Liver (tissue), 9 donors: ENCODE measurements around the gene POLR2C. TPM values are rescaled to one million over a fixed set of nuclear protein-coding genes. Genes with fewer than 3 reads are reported as not detected.
A peak's percentile ranks its signal among the peaks of the same experiment; 100 is the strongest.

Source experiments
- DNase-seq: peaks from one replicate; pipeline ENCODE4 v3.0.0-alpha.2; 2017; ENCODE audit warnings: low spot score
- H3K27ac ChIP-seq, 2 donors: one replicate each; pipeline ENCODE4 v1.7.0; 2013; ENCODE audit warnings: inconsistent platforms in 2 of 2, low read length in 2 of 2, control low read depth in 1 of 2, low read depth in 1 of 2, mild to moderate bottlenecking in 1 of 2
- H3K27me3 ChIP-seq, 4 donors: one replicate each; pipeline versions ENCODE4 v1.6.1 to v1.7.0; 2013; ENCODE audit warnings: low read length in 3 of 4, inconsistent platforms in 1 of 4, mild to moderate bottlenecking in 1 of 4, moderate library complexity in 1 of 4; ENCODE audit not compliant: control insufficient read depth in 4 of 4, insufficient read depth in 4 of 4
- H3K36me3 ChIP-seq, 4 donors: one replicate each; pipeline versions ENCODE4 v1.6.1 to v1.7.0; 2013; ENCODE audit warnings: low read length in 3 of 4, mild to moderate bottlenecking in 3 of 4, low read depth in 1 of 4, moderate library complexity in 1 of 4; ENCODE audit not compliant: control insufficient read depth in 4 of 4, insufficient read depth in 3 of 4
- H3K4me1 ChIP-seq, 4 donors: one replicate each; pipeline versions ENCODE4 v1.6.1 to v1.7.0; 2013; ENCODE audit warnings: low read length in 3 of 4, mild to moderate bottlenecking in 3 of 4, moderate library complexity in 1 of 4; ENCODE audit not compliant: control insufficient read depth in 4 of 4, insufficient read depth in 4 of 4
- H3K4me3 ChIP-seq, 3 donors: one replicate each; pipeline versions ENCODE4 v1.6.1 to v1.7.0; 2013; ENCODE audit warnings: low read length in 3 of 3, control low read depth in 1 of 3, low read depth in 1 of 3, mild to moderate bottlenecking in 1 of 3
- H3K9ac ChIP-seq, 2 donors: one replicate each; pipeline ENCODE4 v1.7.0; 2013; ENCODE audit warnings: low read length in 2 of 2, mild to moderate bottlenecking in 2 of 2, moderate library complexity in 2 of 2, control low read depth in 1 of 2, low read depth in 1 of 2
- H3K9me3 ChIP-seq, 4 donors: one replicate each; pipeline versions ENCODE4 v1.6.1 to v1.7.0; 2013; ENCODE audit warnings: low read length in 3 of 4; ENCODE audit not compliant: control insufficient read depth in 4 of 4
- EGR1 ChIP-seq, 2 donors: IDR thresholded peaks; 2 replicates each; pipeline ENCODE4 v1.6.1; 2016 to 2018; ENCODE audit warnings: antibody characterized with exemption in 2 of 2, low read depth in 2 of 2
- FOXA1 ChIP-seq: IDR thresholded peaks from 2 replicates; pipeline ENCODE4 v1.6.1; 2016; ENCODE audit warnings: antibody characterized with exemption
- FOXA2 ChIP-seq: IDR thresholded peaks from 2 replicates; pipeline ENCODE4 v1.6.1; 2016; ENCODE audit warnings: antibody characterized with exemption
- GABPA ChIP-seq, 2 donors: IDR thresholded peaks in 1 of 2; conservative IDR thresholded peaks in 1 of 2; 2 replicates each; pipeline ENCODE4 v1.6.1; 2016; ENCODE audit warnings: antibody characterized with exemption in 2 of 2, mild to moderate bottlenecking in 1 of 2, moderate library complexity in 1 of 2
- HNF4A ChIP-seq, 2 donors: conservative IDR thresholded peaks; 2 replicates each; pipeline ENCODE4 v1.6.1; 2016; ENCODE audit warnings: antibody characterized with exemption in 2 of 2, mild to moderate bottlenecking in 2 of 2
- HNF4G ChIP-seq: IDR thresholded peaks from 2 replicates; pipeline ENCODE4 v1.6.1; 2016; ENCODE audit warnings: antibody characterized with exemption
- JUND ChIP-seq, 2 donors: IDR thresholded peaks; 2 replicates each; pipeline ENCODE4 v1.6.1; 2016; ENCODE audit warnings: antibody characterized with exemption in 2 of 2
- NR2F2 ChIP-seq: IDR thresholded peaks from 2 replicates; pipeline ENCODE4 v1.6.1; 2016; ENCODE audit warnings: antibody characterized with exemption
- RAD21 ChIP-seq, 2 donors: IDR thresholded peaks; 2 replicates each; pipeline ENCODE4 v1.6.1; 2016; ENCODE audit warnings: antibody characterized with exemption in 2 of 2, mild to moderate bottlenecking in 2 of 2
- RXRA ChIP-seq, 2 donors: IDR thresholded peaks; 2 replicates each; pipeline ENCODE4 v1.6.1; 2017 to 2018; ENCODE audit warnings: antibody characterized with exemption in 2 of 2, mild to moderate bottlenecking in 1 of 2
- SP1 ChIP-seq: IDR thresholded peaks from 2 replicates; pipeline ENCODE4 v1.6.1; 2018; ENCODE audit warnings: antibody characterized with exemption, mild to moderate bottlenecking
- TAF1 ChIP-seq: conservative IDR thresholded peaks from 2 replicates; pipeline ENCODE4 v1.6.1; 2016; ENCODE audit warnings: antibody characterized with exemption, mild to moderate bottlenecking
- YY1 ChIP-seq: IDR thresholded peaks from 2 replicates; pipeline ENCODE4 v1.6.1; 2016; ENCODE audit warnings: antibody characterized with exemption, mild to moderate bottlenecking
- WGBS: extraction: QIAGEN DNeasy Blood & Tissue Kit; methylation state at CpG from one replicate; pipeline ENCODE4 v1.1.7; 2013; 5-methylcytosine and 5-hydroxymethylcytosine counted together
- polyA plus RNA-seq, 2 donors: library from polyadenylated mRNA; stranded (reverse) in 1 of 2; unstranded in 1 of 2; fragments of 200-250 nt in 1 of 2; fragments of >200 nt in 1 of 2; fragmentation: Nextera tagmentation in 1 of 2; extraction: Ambion mirVana in 1 of 2; gene quantifications; one replicate each; pipeline versions ENCODE4 v1.2.1 to v1.2.3, GENCODE V29; 2013 to 2015
- total RNA-seq, 2 donors: library from RNA; depleted of rRNA; stranded (reverse); fragments of >200 nt; gene quantifications; one replicate each; pipeline ENCODE4 v1.2.3, GENCODE V29; 2014
- TF ChIP-seq, protein P1 (sequence below): IDR thresholded peaks from 2 replicates; pipeline ENCODE4 v1.6.1; 2016; ENCODE audit warnings: antibody characterized with exemption, mild to moderate bottlenecking
- TF ChIP-seq, protein P2 (sequence below): IDR thresholded peaks from 2 replicates; pipeline ENCODE4 v1.6.1; 2016; ENCODE audit warnings: antibody characterized with exemption
- TF ChIP-seq, protein P3 (sequence below): IDR thresholded peaks from 2 replicates; pipeline ENCODE4 v1.6.1; 2016; ENCODE audit warnings: antibody characterized with exemption
- TF ChIP-seq, protein P4 (sequence below): IDR thresholded peaks from 2 replicates; pipeline ENCODE4 v1.6.1; 2016; ENCODE audit warnings: antibody characterized with exemption
- donor health status: healthy.
- donor health status: healthy.
- donor health status: healthy.
- donor health status: healthy.
- donor health status: healthy.

The POLR2C gene
- total and polyA plus RNA-seq, 4 donors: 25.4 to 68.0 (median 51.3) TPM

DNA sequence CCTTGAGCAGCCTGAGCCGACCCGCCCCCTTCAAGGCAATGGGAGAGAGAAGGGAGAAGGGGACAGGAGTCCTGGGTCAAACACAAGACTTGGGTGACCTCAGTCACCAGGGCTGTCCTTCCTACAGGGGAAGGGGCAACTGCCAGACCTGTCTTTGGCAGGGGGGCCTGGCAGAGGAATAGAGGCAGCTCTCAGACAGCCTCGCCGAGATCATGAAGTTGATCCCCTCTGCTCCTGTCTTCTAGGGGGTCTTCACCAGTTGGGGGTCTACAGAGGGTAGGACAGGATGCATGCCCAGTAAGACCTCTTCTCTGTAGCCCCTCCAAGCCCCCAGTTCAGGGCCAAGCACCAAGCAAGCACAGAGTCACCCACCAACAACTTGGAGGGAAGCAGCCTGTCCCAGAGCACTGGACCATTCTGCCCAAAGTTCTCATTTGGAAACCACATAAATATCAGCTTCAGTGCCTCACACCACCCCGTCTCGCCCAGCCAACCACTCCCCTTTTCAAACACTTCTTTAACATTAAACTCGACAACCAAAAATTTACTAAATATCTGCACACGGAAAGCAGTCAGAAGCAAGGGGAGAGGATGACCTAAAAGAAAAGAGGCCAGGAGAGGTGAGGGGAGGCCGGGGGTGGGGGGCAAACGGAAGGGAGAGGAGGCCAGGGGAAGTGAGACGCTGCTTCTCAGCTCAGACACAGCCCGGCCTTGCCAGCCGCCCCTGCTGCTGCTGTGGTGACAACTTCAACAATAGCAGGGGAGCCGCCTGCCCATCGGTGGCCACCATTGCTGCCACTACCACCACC lies 16.1 kb downstream of the POLR2C start (continued):
- TF ChIP-seq, protein P1, sequence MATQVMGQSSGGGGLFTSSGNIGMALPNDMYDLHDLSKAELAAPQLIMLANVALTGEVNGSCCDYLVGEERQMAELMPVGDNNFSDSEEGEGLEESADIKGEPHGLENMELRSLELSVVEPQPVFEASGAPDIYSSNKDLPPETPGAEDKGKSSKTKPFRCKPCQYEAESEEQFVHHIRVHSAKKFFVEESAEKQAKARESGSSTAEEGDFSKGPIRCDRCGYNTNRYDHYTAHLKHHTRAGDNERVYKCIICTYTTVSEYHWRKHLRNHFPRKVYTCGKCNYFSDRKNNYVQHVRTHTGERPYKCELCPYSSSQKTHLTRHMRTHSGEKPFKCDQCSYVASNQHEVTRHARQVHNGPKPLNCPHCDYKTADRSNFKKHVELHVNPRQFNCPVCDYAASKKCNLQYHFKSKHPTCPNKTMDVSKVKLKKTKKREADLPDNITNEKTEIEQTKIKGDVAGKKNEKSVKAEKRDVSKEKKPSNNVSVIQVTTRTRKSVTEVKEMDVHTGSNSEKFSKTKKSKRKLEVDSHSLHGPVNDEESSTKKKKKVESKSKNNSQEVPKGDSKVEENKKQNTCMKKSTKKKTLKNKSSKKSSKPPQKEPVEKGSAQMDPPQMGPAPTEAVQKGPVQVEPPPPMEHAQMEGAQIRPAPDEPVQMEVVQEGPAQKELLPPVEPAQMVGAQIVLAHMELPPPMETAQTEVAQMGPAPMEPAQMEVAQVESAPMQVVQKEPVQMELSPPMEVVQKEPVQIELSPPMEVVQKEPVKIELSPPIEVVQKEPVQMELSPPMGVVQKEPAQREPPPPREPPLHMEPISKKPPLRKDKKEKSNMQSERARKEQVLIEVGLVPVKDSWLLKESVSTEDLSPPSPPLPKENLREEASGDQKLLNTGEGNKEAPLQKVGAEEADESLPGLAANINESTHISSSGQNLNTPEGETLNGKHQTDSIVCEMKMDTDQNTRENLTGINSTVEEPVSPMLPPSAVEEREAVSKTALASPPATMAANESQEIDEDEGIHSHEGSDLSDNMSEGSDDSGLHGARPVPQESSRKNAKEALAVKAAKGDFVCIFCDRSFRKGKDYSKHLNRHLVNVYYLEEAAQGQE: no peak
- TF ChIP-seq FOXA2 (no peak), TAF1 (no peak), RXRA (IDR thresholded peaks at IDR 0.05) (no peak)
- TF ChIP-seq, protein P2, sequence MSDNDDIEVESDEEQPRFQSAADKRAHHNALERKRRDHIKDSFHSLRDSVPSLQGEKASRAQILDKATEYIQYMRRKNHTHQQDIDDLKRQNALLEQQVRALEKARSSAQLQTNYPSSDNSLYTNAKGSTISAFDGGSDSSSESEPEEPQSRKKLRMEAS: no peak
- TF ChIP-seq, protein P3, sequence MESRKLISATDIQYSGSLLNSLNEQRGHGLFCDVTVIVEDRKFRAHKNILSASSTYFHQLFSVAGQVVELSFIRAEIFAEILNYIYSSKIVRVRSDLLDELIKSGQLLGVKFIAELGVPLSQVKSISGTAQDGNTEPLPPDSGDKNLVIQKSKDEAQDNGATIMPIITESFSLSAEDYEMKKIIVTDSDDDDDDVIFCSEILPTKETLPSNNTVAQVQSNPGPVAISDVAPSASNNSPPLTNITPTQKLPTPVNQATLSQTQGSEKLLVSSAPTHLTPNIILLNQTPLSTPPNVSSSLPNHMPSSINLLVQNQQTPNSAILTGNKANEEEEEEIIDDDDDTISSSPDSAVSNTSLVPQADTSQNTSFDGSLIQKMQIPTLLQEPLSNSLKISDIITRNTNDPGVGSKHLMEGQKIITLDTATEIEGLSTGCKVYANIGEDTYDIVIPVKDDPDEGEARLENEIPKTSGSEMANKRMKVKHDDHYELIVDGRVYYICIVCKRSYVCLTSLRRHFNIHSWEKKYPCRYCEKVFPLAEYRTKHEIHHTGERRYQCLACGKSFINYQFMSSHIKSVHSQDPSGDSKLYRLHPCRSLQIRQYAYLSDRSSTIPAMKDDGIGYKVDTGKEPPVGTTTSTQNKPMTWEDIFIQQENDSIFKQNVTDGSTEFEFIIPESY: no peak

DNA sequence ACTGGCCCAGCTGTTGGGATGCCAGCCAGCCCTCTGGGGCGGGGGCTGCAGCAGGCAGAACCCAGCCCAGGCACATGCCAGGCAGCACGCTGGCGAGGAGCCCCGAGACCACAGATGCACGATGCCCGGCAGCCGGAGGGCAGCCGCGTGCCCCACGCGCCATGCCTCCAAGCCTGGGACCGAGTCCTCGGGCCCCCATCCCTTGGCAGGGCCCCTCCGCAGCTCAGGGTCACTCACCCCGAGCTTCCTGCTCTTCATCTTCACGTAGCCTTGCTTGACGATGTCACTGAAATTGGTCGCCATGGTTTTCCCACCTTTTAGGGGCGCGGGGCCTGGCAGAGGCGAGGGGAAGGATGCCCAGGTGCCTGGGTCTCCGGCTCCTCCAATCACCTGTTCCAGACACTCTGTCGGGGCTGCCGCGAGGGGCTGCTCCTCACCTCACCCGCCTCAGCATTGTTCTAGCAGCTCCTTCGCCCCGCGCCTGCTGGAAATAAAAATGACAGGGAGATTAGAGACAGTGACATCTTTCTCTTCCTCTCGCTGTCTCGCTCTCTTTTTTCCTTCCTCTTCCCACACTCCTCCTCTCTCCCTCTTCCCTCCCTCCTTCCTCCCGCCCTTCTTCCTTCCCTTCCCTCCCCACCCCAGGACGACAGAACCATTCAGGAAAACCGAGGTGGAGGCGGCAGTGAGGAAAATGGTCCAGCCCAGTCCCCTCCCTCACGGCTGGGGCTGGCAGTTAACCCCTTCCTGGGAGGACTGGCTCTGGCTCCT lies 16.9 kb downstream of the POLR2C start:
- Histone ChIP-seq H3K27ac (peak overlapping the region; percentile 27 to 68), H3K9me3 (no peaks in the 10 kb centered on the region), H3K4me3 (peak overlapping the region; percentile 1 to 24 (median 11)), H3K27me3 (no peaks in the 10 kb centered on the region), H3K9ac (peak overlapping the region in 1 of 2 donors; percentile 36), H3K4me1 (peaks cover 22 to 48% (median 34%) of the 10 kb centered on the region in 4 donors), H3K36me3 (peaks cover 0 to 6% (median 2%) of the 10 kb centered on the region in 4 donors)
- TF ChIP-seq, protein P2: no peak
- TF ChIP-seq, protein P3: no peak
- TF ChIP-seq SP1 (no peak), GABPA (IDR thresholded peaks at IDR 0.05 in 1 of 2, conservative IDR thresholded peaks at IDR 0.05 in 1 of 2) (no peak), HNF4A (conservative IDR thresholded peaks at IDR 0.05) (no peak), FOXA1 (no peak), EGR1 (IDR thresholded peaks at IDR 0.05; ENCODE audit: low read depth in 2 of 2) (no peak), TAF1 (no peak), RAD21 (IDR thresholded peaks at IDR 0.05) (no peak), NR2F2 (no peak), HNF4G (no peak), RXRA (IDR thresholded peaks at IDR 0.05) (no peak), YY1 (no peak), JUND (IDR thresholded peaks at IDR 0.05) (no peak), FOXA2 (no peak)
- TF ChIP-seq, protein P4, sequence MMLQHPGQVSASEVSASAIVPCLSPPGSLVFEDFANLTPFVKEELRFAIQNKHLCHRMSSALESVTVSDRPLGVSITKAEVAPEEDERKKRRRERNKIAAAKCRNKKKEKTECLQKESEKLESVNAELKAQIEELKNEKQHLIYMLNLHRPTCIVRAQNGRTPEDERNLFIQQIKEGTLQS: no peak
- TF ChIP-seq, protein P1: no peak
- 54% methylated on average over 36 of the region's 36 CpGs for WGBS
- DNase-seq: no peak
